ENCODE results near the gene GTSE1. TPM values are rescaled to one million over a fixed set of nuclear protein-coding genes. Genes with fewer than 3 reads are reported as not detected.
"Not testable (repeated sequence)": the region's sequence is repeated elsewhere in the genome, so short reads cannot be mapped to it uniquely, and the experiment has no call there.

GTSE1 gene
- total RNA-seq, 1 donor from 2014 or later: 47.7 TPM

DNA sequence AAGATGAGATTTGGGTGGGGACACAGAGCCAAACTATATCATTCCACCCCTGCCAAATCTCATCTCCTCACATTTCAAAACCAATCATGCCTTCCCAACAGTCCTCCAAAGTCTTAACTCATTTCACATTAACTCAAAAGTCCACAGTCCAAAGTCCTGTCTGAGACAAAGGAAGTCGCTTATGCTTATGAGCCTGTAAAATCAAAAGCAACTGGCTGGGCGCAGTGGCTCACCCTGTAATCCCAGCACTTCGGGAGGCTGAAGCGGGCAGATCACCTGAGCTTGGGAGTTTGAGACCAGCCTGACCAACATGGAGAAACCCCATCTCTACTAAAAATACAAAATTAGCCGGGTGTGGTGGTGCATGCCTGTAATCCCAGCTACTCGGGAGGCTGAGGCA, 32.1 kb upstream of the GTSE1 start:
- peaks cover 61% of the 10 kb centered on the region for H3K27me3 Mint-ChIP-seq (ENCODE audit: low read depth)
- H3K27ac Mint-ChIP-seq; intact Hi-C loops (cut with micrococcal nuclease); H3K4me3 Mint-ChIP-seq (ENCODE audit: low read depth); DNase-seq (ENCODE audit: low spot score): not testable (repeated sequence)
- peaks cover 14% of the 10 kb centered on the region for H3K4me1 Mint-ChIP-seq (ENCODE audit: low read depth)
- peaks cover 26% of the 10 kb centered on the region for H3K36me3 Mint-ChIP-seq (ENCODE audit: low read depth)
- H3K9me3 Mint-ChIP-seq: peaks cover 21% of the 10 kb centered on the region

GRCh38 chr22:46265627-46266026, 31.0 kb upstream of the GTSE1 start:
- H3K4me3 Mint-ChIP-seq (ENCODE audit: low read depth); DNase-seq (ENCODE audit: low spot score); intact Hi-C loops (cut with micrococcal nuclease); H3K27ac Mint-ChIP-seq: not testable (repeated sequence)
- Mint-ChIP-seq H3K9me3 (peaks cover 21% of the 10 kb centered on the region), H3K27me3 (ENCODE audit: low read depth) (peaks cover 50% of the 10 kb centered on the region), H3K36me3 (ENCODE audit: low read depth) (peaks cover 26% of the 10 kb centered on the region), H3K4me1 (ENCODE audit: low read depth) (peaks cover 19% of the 10 kb centered on the region)

DNA sequence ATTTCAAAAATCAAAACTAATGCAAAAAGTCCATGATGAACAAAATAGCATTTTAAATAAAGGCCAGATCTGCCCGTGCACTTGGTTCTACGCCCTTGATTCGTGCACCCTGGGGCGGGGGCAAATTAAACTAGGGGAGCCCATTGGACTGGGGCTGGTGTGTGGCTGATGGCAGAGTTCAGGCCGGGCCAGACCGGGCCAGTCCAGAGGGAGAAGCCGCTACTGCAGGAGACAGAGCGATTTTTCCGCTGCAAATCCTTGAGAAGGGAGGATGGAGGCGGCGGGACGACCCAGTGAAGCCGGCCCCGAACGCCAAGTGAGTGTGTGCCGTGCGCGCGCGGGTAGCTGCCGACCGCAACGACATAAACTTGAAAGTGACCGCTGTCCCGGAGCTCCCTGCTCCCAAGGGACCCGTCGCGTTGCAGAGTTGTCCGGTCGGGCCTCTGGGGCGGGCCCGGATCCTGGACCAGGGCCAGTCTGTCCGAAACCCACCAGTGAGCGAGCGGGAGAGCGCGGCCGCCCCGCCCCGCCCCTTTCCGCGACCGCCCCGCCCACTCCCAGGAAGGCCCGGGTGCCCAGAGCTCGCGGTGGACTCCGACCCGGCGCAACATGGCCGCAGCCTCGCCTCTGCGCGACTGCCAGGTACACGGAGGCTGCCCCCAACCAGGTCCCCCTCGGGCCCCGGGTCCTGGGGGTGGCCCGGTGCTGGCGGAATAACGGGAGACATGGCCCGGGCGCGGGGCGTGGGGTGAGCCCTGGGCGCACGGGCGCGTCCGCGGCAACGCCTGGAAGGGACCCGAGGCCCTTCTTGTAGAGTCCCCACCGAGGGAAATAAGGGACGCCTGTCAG, 29.0 kb upstream of the GTSE1 start, which contains the start of gene TTC38:
TSS of gene TTC38 (plus strand) at position 578 of the 849 bp plus-strand sequence. CDS start at position 610, 32 bp downstream.
- peak within 1 kb of the TSS; percentile 55 for H3K27ac Mint-ChIP-seq
- H3K27me3 Mint-ChIP-seq (ENCODE audit: low read depth): peaks cover 31% of the 10 kb centered on the region
- H3K4me3 Mint-ChIP-seq (ENCODE audit: low read depth): peak within 1 kb of the TSS; percentile 89
- DNase-seq (ENCODE audit: low spot score): peak; percentile 50
- peaks cover 20% of the 10 kb centered on the region for H3K36me3 Mint-ChIP-seq (ENCODE audit: low read depth)
- peaks cover 19% of the 10 kb centered on the region for H3K4me1 Mint-ChIP-seq (ENCODE audit: low read depth)
- peaks cover 21% of the 10 kb centered on the region for H3K9me3 Mint-ChIP-seq
- intact Hi-C loops (cut with micrococcal nuclease): no loop called here

DNA sequence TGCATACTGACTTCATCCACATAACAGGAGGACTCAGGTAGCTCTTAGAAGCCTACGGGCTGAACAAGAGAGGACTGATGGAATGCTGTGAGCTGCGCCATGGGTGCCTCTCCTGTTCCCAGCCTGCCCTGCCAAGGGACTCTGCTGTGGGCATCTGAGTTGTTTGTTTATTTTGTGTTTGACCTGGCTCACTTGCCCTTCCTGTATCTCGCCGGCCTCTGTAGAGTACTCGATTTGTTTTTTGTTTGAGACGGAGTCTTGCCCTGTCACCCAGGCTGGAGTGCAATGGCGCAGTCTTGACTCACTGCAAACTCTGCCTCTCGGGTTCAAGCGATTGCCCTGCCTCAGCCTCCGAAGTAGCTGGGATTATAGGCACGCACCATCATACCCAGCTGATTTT, 27.1 kb upstream of the GTSE1 start:
- H3K9me3 Mint-ChIP-seq: peaks cover 10% of the 10 kb centered on the region
- peaks cover 19% of the 10 kb centered on the region for H3K4me1 Mint-ChIP-seq (ENCODE audit: low read depth)
- intact Hi-C loops (cut with micrococcal nuclease): no loop called here
- peak overlapping the region; percentile 71 for H3K4me3 Mint-ChIP-seq (ENCODE audit: low read depth)
- H3K27ac Mint-ChIP-seq: no peak overlapping the region
- peaks cover 19% of the 10 kb centered on the region for H3K36me3 Mint-ChIP-seq (ENCODE audit: low read depth)
- peaks cover 17% of the 10 kb centered on the region for H3K27me3 Mint-ChIP-seq (ENCODE audit: low read depth)
- DNase-seq (ENCODE audit: low spot score): no peak

DNA sequence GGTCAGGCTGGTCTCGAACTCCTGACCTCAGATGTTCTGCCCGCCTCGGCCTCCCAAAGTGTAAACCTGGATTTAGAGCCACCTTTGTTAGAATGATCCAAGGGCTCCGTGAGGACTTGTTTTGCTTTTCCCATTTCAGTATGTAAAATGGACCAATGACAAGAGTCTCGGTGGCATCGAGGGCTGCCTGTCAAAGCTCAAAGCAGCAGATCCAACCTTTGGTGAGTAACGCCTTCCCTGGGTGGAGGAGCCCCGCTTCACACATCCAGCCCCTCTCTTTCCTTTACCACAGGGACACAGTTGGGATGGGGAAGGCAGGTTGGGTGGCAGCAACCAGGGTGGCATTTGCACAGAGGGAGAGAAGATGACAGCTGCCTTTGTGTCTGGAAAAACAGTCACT, 24.5 kb upstream of the GTSE1 start:
- Mint-ChIP-seq H3K36me3 (ENCODE audit: low read depth) (peaks cover 28% of the 10 kb centered on the region), H3K27me3 (ENCODE audit: low read depth) (no peaks in the 10 kb centered on the region), H3K4me1 (ENCODE audit: low read depth) (peaks cover 19% of the 10 kb centered on the region), H3K27ac (no peak overlapping the region), H3K4me3 (ENCODE audit: low read depth) (no peak overlapping the region), H3K9me3 (peaks cover 4% of the 10 kb centered on the region)
- intact Hi-C loops (cut with micrococcal nuclease): no loop called here
- no peak for DNase-seq (ENCODE audit: low spot score)

GRCh38 chr22:46272762-46273431, 23.8 kb upstream of the GTSE1 start:
- peaks cover 4% of the 10 kb centered on the region for H3K9me3 Mint-ChIP-seq
- H3K27me3 Mint-ChIP-seq (ENCODE audit: low read depth): no peaks in the 10 kb centered on the region
- intact Hi-C loops (cut with micrococcal nuclease): no loop called here
- H3K27ac Mint-ChIP-seq: no peak overlapping the region
- peaks cover 28% of the 10 kb centered on the region for H3K36me3 Mint-ChIP-seq (ENCODE audit: low read depth)
- peaks cover 14% of the 10 kb centered on the region for H3K4me1 Mint-ChIP-seq (ENCODE audit: low read depth)
- no peak for DNase-seq (ENCODE audit: low spot score)
- no peak overlapping the region for H3K4me3 Mint-ChIP-seq (ENCODE audit: low read depth)

DNA sequence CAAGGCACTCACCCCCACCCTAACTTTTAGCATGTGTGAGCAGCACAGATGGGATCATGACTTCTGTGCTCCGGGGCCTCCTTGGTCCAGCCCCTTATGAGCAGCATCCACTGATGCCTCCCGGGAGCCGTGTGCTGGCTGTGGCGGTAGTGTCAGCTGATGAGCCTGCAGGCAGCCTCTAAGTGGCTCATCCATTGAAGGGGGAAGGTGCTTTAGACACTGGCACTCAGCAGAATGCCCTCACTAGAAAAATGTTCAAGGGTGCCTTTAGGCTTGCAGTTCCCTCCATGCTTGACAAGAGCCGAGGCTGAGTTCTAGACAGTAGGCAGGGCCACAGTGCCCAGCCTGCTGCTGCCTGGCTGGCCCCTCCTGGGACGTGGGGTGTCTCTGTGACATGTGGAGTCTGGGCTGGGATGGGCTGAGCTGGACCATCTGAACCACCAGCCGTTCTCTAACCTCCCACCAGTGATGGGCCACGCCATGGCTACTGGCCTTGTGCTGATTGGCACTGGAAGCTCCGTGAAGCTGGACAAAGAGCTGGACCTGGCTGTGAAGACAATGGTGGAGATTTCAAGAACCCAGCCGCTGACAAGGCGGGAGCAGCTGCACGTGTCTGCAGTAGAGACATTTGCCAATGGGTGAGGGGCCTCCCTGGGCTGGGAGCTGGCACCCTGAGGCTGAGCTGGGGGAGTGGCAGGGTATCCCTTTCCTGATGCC, 23.1 kb upstream of the GTSE1 start:
- peaks cover 28% of the 10 kb centered on the region for H3K36me3 Mint-ChIP-seq (ENCODE audit: low read depth)
- intact Hi-C loops (cut with micrococcal nuclease): no loop called here
- H3K27ac Mint-ChIP-seq: no peak overlapping the region
- DNase-seq (ENCODE audit: low spot score): no peak
- H3K4me1 Mint-ChIP-seq (ENCODE audit: low read depth): peaks cover 11% of the 10 kb centered on the region
- H3K27me3 Mint-ChIP-seq (ENCODE audit: low read depth): no peaks in the 10 kb centered on the region
- H3K4me3 Mint-ChIP-seq (ENCODE audit: low read depth): no peak overlapping the region
- H3K9me3 Mint-ChIP-seq: peaks cover 4% of the 10 kb centered on the region

GRCh38 chr22:46274381-46274780, 22.3 kb upstream of the GTSE1 start:
- no peak overlapping the region for H3K27ac Mint-ChIP-seq
- intact Hi-C loops (cut with micrococcal nuclease): no loop called here
- no peak for DNase-seq (ENCODE audit: low spot score)
- peaks cover 8% of the 10 kb centered on the region for H3K4me1 Mint-ChIP-seq (ENCODE audit: low read depth)
- H3K36me3 Mint-ChIP-seq (ENCODE audit: low read depth): peaks cover 33% of the 10 kb centered on the region
- H3K27me3 Mint-ChIP-seq (ENCODE audit: low read depth): no peaks in the 10 kb centered on the region
- H3K4me3 Mint-ChIP-seq (ENCODE audit: low read depth): no peak overlapping the region
- peaks cover 4% of the 10 kb centered on the region for H3K9me3 Mint-ChIP-seq

DNA sequence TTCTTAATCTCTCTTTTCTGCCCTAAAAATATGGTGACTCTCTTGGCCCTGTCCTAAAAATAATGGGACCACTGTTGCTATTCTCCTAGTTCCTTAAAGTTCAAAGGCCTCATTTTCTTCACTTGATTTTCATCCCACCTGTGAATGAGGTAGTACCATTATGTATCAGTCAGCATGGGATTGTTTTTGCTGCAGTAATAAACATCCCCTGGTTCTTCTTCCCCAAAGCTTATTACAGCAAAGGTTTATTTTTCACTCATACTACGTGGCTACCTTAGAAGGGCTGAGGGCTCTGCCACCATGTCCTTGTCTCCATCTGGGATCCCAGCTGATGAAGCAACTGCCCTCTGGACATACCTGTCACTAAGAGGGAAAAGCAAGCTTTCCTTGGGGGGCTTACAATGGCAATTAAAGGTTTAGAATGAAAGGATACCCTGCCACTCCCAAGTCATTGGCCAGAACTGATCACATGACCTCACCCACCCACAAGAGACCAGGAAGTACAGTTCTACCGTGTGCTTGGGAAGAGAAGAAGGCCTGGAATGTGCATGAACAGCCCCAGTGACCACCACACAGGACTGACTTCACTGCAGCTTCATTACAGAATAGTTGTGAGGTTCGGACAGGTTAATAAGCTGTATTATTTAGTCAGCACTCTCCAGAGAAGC, 21.1 kb upstream of the GTSE1 start:
- Mint-ChIP-seq H3K4me1 (ENCODE audit: low read depth) (peaks cover 2% of the 10 kb centered on the region), H3K9me3 (peaks cover 4% of the 10 kb centered on the region), H3K27ac (no peak overlapping the region), H3K36me3 (ENCODE audit: low read depth) (peaks cover 33% of the 10 kb centered on the region), H3K27me3 (ENCODE audit: low read depth) (no peaks in the 10 kb centered on the region), H3K4me3 (ENCODE audit: low read depth) (no peak overlapping the region)
- DNase-seq (ENCODE audit: low spot score): no peak
- intact Hi-C loops (cut with micrococcal nuclease): no loop called here

DNA sequence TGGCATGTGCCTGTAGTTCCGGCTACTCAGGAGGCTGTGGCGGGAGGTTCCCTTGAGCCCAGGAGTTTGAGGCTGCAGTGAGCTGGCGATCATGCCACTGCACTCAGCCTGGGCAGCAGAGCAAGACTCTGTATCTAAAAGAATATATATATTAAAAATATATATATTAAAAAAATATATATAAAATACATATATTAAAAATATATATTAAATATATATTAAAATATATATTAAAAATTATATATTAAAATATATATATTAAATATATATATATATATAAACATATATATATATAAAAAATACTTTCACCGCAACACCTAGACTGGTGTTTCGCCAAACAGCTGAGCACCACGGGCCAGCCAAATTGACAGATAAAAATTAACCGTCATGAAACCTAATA, 20.1 kb upstream of the GTSE1 start:
- H3K27me3 Mint-ChIP-seq (ENCODE audit: low read depth): no peaks in the 10 kb centered on the region
- H3K27ac Mint-ChIP-seq: no peak overlapping the region
- intact Hi-C loops (cut with micrococcal nuclease): no loop called here
- H3K4me3 Mint-ChIP-seq (ENCODE audit: low read depth): no peak overlapping the region
- no peak for DNase-seq (ENCODE audit: low spot score)
- H3K36me3 Mint-ChIP-seq (ENCODE audit: low read depth): peaks cover 36% of the 10 kb centered on the region
- H3K9me3 Mint-ChIP-seq: peaks cover 4% of the 10 kb centered on the region
- peaks cover 2% of the 10 kb centered on the region for H3K4me1 Mint-ChIP-seq (ENCODE audit: low read depth)

DNA sequence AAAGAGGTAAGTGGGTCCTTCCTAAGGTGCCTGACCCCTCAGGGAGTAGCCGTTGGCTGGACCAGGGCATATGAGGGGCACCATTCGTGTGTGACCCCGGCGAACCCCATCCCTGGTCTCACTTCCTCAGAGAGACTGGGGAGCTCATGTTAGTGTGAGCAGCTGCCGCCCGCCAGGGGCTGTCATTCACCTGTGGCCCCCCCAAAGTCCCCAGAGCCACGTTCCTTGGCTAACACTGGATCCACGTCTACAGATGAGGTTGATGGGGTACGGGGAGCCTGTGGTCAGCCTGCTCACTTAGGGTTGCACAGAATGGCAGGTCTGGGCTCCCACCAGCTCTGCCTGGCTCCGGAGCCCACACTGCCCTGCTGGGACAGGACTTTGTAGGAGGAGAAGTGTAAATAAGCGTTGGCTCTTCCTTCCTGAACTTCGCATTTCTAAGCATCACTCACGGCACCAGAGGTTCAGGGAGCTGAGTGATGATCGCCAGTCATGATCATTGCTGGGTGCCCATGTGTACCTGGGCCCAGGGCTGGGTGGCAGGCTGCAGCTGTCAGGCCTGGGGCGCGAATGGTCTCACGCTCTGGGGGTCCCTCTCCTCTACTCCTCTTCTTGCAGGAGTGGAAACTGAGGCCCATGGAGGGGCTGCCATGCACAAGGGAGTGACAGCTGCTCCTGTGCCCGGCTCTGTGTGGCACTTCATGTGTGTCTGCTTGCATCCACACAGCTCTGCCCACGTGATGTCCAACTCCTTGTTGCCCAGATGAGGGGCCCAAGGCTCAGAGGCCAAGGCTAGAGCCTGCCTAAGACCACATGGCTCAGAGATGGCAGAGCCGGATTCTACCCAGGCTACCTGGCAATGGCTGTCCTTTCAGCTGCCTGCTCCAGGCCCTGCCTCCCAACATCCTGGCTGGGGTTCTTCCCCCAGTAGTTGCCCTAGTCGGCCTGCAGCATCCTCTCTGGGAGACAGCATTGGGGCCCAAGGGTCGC, 17.7 kb upstream of the GTSE1 start:
- Mint-ChIP-seq H3K27me3 (ENCODE audit: low read depth) (no peaks in the 10 kb centered on the region), H3K4me1 (ENCODE audit: low read depth) (peaks cover 2% of the 10 kb centered on the region), H3K36me3 (ENCODE audit: low read depth) (peaks cover 33% of the 10 kb centered on the region), H3K9me3 (peaks cover 4% of the 10 kb centered on the region), H3K4me3 (ENCODE audit: low read depth) (no peak overlapping the region), H3K27ac (no peak overlapping the region)
- DNase-seq (ENCODE audit: low spot score): no peak
- intact Hi-C loops (cut with micrococcal nuclease): no loop called here
